Activated T-helper 2 cell treated with anti-CD3 and anti-CD28 coated beads, Interferon-gamma antibody, Interleukin-2, Interleukin-4, amounts not matched to agents 10 μg/mL and 5 μg/mL and 100 μg/mL, durations not matched to agents 14 hours and 24 hours and 36 hours (primary cell): ENCODE results near the gene PRUNE2. TPM values are rescaled to one million over a fixed set of nuclear protein-coding genes. Genes with fewer than 3 reads are reported as not detected.

Source experiments
- DNase-seq: peaks from one replicate; pipeline ENCODE4 v3.0.0; 2021; ENCODE audit warnings: low spot score
- H3K27ac Mint-ChIP-seq: one replicate; pipeline ENCODE4 v1.8.0; 2021; ENCODE audit warnings: mixed read lengths
- H3K27me3 Mint-ChIP-seq: one replicate; pipeline ENCODE4 v1.8.0; 2021; ENCODE audit warnings: low read depth, mixed read lengths
- H3K36me3 Mint-ChIP-seq: one replicate; pipeline ENCODE4 v1.8.0; 2021; ENCODE audit warnings: low read depth, mixed read lengths
- H3K4me1 Mint-ChIP-seq: one replicate; pipeline ENCODE4 v1.8.0; 2021; ENCODE audit warnings: low read depth, mixed read lengths
- H3K4me3 Mint-ChIP-seq: one replicate; pipeline ENCODE4 v1.8.0; 2021; ENCODE audit warnings: low read depth, mild to moderate bottlenecking, moderate library complexity, mixed read lengths
- H3K9me3 Mint-ChIP-seq: one replicate; pipeline ENCODE4 v1.8.0; 2021; ENCODE audit warnings: mixed read lengths
- intact Hi-C: fragments of 100-400 bp; cut with micrococcal nuclease; formaldehyde crosslinking; loops from one replicate; pipeline ENCODE4 v1.15.1; 2023
- total RNA-seq: library from RNA; stranded (reverse); gene quantifications from 2 replicates; pipeline ENCODE4 v1.2.3, GENCODE V29; 2022

PRUNE2 gene
- total RNA-seq, 1 donor from 2014 or later, result 0.27 TPM

GRCh38 chr9:76573905-76574760 lies 331.8 kb downstream of the PRUNE2 start:
- H3K36me3 Mint-ChIP-seq, result no peaks in the 10 kb centered on the region
- H3K27ac Mint-ChIP-seq, result peak overlapping the region; percentile 28
- DNase-seq, result no peak
- H3K4me3 Mint-ChIP-seq, result no peak overlapping the region
- no peaks in the 10 kb centered on the region for H3K27me3 Mint-ChIP-seq
- peaks cover 10% of the 10 kb centered on the region for H3K9me3 Mint-ChIP-seq
- peaks cover 41% of the 10 kb centered on the region for H3K4me1 Mint-ChIP-seq
- intact Hi-C loops, result loop anchor here (10.0 kb wide), 1 partner anchor 549 kb away; no protein-coding TSS in a partner anchor

GRCh38 chr9:76573408-76573807 lies 332.5 kb downstream of the PRUNE2 start:
- Mint-ChIP-seq H3K4me3 (no peak overlapping the region), H3K9me3 (peaks cover 10% of the 10 kb centered on the region), H3K27ac (no peak overlapping the region), H3K36me3 (no peaks in the 10 kb centered on the region), H3K27me3 (no peaks in the 10 kb centered on the region), H3K4me1 (peaks cover 37% of the 10 kb centered on the region)
- intact Hi-C loops, result loop anchor here (10.0 kb wide), 1 partner anchor 549 kb away; no protein-coding TSS in a partner anchor
- DNase-seq, result no peak

- H3K9me3 Mint-ChIP-seq, result peaks cover 10% of the 10 kb centered on the region
- no peak overlapping the region for H3K27ac Mint-ChIP-seq
- H3K27me3 Mint-ChIP-seq, result no peaks in the 10 kb centered on the region
- H3K4me1 Mint-ChIP-seq, result peaks cover 32% of the 10 kb centered on the region
- DNase-seq, result no peak
- H3K4me3 Mint-ChIP-seq, result peak overlapping the region; percentile 37
- H3K36me3 Mint-ChIP-seq, result no peaks in the 10 kb centered on the region
- intact Hi-C loops, result loop anchor here (10.0 kb wide), 1 partner anchor 547 kb away; no protein-coding TSS in a partner anchor
Observed at GRCh38 chr9:76572151-76572550, 333.8 kb downstream of the PRUNE2 start.

- no peaks in the 10 kb centered on the region for H3K27me3 Mint-ChIP-seq
- no peak overlapping the region for H3K27ac Mint-ChIP-seq
- no peak for DNase-seq
- H3K36me3 Mint-ChIP-seq, result no peaks in the 10 kb centered on the region
- peaks cover 10% of the 10 kb centered on the region for H3K9me3 Mint-ChIP-seq
- intact Hi-C loops, result loop anchor here (10.0 kb wide), 1 partner anchor 547 kb away; no protein-coding TSS in a partner anchor
- H3K4me1 Mint-ChIP-seq, result peaks cover 30% of the 10 kb centered on the region
- H3K4me3 Mint-ChIP-seq, result peak overlapping the region; percentile 47
Observed at GRCh38 chr9:76571743-76572146, 334.2 kb downstream of the PRUNE2 start.

- Mint-ChIP-seq H3K27me3 (no peaks in the 10 kb centered on the region), H3K4me3 (peak overlapping the region; percentile 51), H3K9me3 (peaks cover 10% of the 10 kb centered on the region), H3K36me3 (no peaks in the 10 kb centered on the region), H3K27ac (no peak overlapping the region), H3K4me1 (peaks cover 27% of the 10 kb centered on the region)
- DNase-seq, result no peak
- intact Hi-C loops, result loop anchor here (10.0 kb wide), 1 partner anchor 546 kb away; no protein-coding TSS in a partner anchor
Observed at GRCh38 chr9:76571288-76571687, 334.6 kb downstream of the PRUNE2 start.

- Mint-ChIP-seq H3K4me1 (peaks cover 22% of the 10 kb centered on the region), H3K27ac (no peak overlapping the region)
Observed at GRCh38 chr9:76570826-76571225, 335.1 kb downstream of the PRUNE2 start.

GRCh38 chr9:76567086-76567485 lies 338.8 kb downstream of the PRUNE2 start:
- no peak overlapping the region for H3K27ac Mint-ChIP-seq

More at GRCh38 chr9:76570826-76571225, 335.1 kb downstream of the PRUNE2 start:
- Mint-ChIP-seq H3K27me3 (peaks cover 2% of the 10 kb centered on the region), H3K4me3 (peak overlapping the region; percentile 51), H3K9me3 (peaks cover 10% of the 10 kb centered on the region), H3K36me3 (no peaks in the 10 kb centered on the region)
- no peak for DNase-seq
- intact Hi-C loops, result loop anchor here (10.0 kb wide), 1 partner anchor 546 kb away; no protein-coding TSS in a partner anchor

GRCh38 chr9:76564297-76564696 lies 341.6 kb downstream of the PRUNE2 start:
- no peak overlapping the region for H3K27ac Mint-ChIP-seq
- H3K36me3 Mint-ChIP-seq, result no peaks in the 10 kb centered on the region
- intact Hi-C loops, result loop anchor here (5.0 to 10.0 kb wide), 3 partner anchors 38 to 1161 kb away; no protein-coding TSS in a partner anchor
- H3K4me3 Mint-ChIP-seq, result no peak overlapping the region
- H3K27me3 Mint-ChIP-seq, result peaks cover 2% of the 10 kb centered on the region
- DNase-seq, result no peak
- peaks cover 23% of the 10 kb centered on the region for H3K4me1 Mint-ChIP-seq
- no peaks in the 10 kb centered on the region for H3K9me3 Mint-ChIP-seq

More at GRCh38 chr9:76567086-76567485, 338.8 kb downstream of the PRUNE2 start:
- no peaks in the 10 kb centered on the region for H3K36me3 Mint-ChIP-seq
- peaks cover 31% of the 10 kb centered on the region for H3K4me1 Mint-ChIP-seq
- peaks cover 2% of the 10 kb centered on the region for H3K27me3 Mint-ChIP-seq
- DNase-seq, result no peak
- H3K4me3 Mint-ChIP-seq, result no peak overlapping the region
- intact Hi-C loops, result loop anchor here (10.0 kb wide), 1 partner anchor 1158 kb away; no protein-coding TSS in a partner anchor
- peaks cover 10% of the 10 kb centered on the region for H3K9me3 Mint-ChIP-seq

- no peak overlapping the region for H3K4me3 Mint-ChIP-seq
- H3K27me3 Mint-ChIP-seq, result peaks cover 4% of the 10 kb centered on the region
Observed at GRCh38 chr9:76562511-76562911, 343.4 kb downstream of the PRUNE2 start.

GRCh38 chr9:76561900-76562299 lies 344.0 kb downstream of the PRUNE2 start:
- Mint-ChIP-seq H3K36me3 (no peaks in the 10 kb centered on the region), H3K27ac (peak overlapping the region; percentile 36), H3K4me1 (peaks cover 23% of the 10 kb centered on the region), H3K9me3 (no peaks in the 10 kb centered on the region), H3K4me3 (no peak overlapping the region), H3K27me3 (peaks cover 4% of the 10 kb centered on the region)
- intact Hi-C loops, result loop anchor here (1.0 to 10.0 kb wide), 6 partner anchors 14 to 1163 kb away; no protein-coding TSS in a partner anchor
- no peak for DNase-seq

More at GRCh38 chr9:76562511-76562911, 343.4 kb downstream of the PRUNE2 start:
- peak overlapping the region; percentile 43 for H3K27ac Mint-ChIP-seq
- H3K36me3 Mint-ChIP-seq, result no peaks in the 10 kb centered on the region
- intact Hi-C loops, result loop anchor here (1.0 to 10.0 kb wide), 6 partner anchors 14 to 1162 kb away; no protein-coding TSS in a partner anchor
- no peaks in the 10 kb centered on the region for H3K9me3 Mint-ChIP-seq
- H3K4me1 Mint-ChIP-seq, result peaks cover 23% of the 10 kb centered on the region
- DNase-seq, result no peak
